GM12892 (cell line): ENCODE measurements around the gene PDGFRB.

ENCODE experiments used
- POLR2A ChIP-seq: IDR thresholded peaks from 2 replicates; pipeline ENCODE4 v1.6.1; 2011; ENCODE audit warnings: low read depth, low read length, control low read depth
- POLR2AphosphoS5 ChIP-seq: IDR thresholded peaks from 2 replicates; pipeline ENCODE4 v1.6.1; 2011; ENCODE audit warnings: low read depth, low read length, control low read depth
- TAF1 ChIP-seq: IDR thresholded peaks from 2 replicates; pipeline ENCODE4 v1.6.1; 2011; ENCODE audit warnings: low read depth, mild to moderate bottlenecking, control low read depth, low read length, borderline replicate concordance

DNA sequence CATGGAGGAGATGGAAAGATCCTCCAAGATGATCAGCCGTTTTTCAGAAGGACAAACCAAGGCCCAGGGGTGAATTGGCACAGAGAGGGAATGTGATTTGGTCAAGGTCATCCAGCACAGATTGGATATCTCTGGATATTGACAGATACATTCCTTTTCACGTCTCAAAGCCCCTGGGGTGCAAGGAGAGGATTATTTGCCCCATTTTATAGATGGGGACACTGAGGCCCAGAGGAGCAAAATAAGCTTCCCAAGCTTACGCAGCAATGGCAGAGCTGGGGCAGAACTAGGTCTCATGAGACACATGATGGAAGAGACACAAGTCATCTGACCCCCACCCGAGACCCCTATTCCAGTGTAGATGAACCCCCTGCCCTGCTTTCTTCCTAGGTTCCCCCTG, 895 bp upstream of the PDGFRB start:
- TF ChIP-seq TAF1 = no peak
- no peak for TF ChIP-seq POLR2A
- no peak for TF ChIP-seq POLR2AphosphoS5
